HG02571 (cell line): Measurements from ENCODE around the gene CXCR6.
"Not testable (repeated sequence)": the region's sequence is repeated elsewhere in the genome, so short reads cannot be mapped to it uniquely, and the experiment has no call there.

Experiments used
- ATAC-seq: cut with Tn5 transposase; IDR thresholded peaks from one replicate; pipeline ENCODE4 v1.9.1; 2021; ENCODE audit warnings: mild to moderate bottlenecking, moderate library complexity; ENCODE audit not compliant: unreplicated experiment

CXCR6 gene

GRCh38 chr3:45986303-45986982 lies 43.2 kb downstream of the CXCR6 start:
- no peak for ATAC-seq

- no peak for ATAC-seq
These were observed 44.4 kb downstream of the CXCR6 start for GRCh38 chr3:45987368-45988291.

- no peak for ATAC-seq
These were observed 45.1 kb downstream of the CXCR6 start for GRCh38 chr3:45988362-45988761.

GRCh38 chr3:45988804-45989203 lies 45.5 kb downstream of the CXCR6 start:
- ATAC-seq = no peak

GRCh38 chr3:45990181-45990580 lies 46.9 kb downstream of the CXCR6 start:
- ATAC-seq = no peak

- no peak for ATAC-seq
These were observed 48.1 kb downstream of the CXCR6 start for GRCh38 chr3:45991341-45991740.

- no peak for ATAC-seq
These were observed 49.0 kb downstream of the CXCR6 start for GRCh38 chr3:45992133-45992729.

- no peak for ATAC-seq
These were observed 49.6 kb downstream of the CXCR6 start for GRCh38 chr3:45992821-45993221.

- no peak for ATAC-seq
These were observed 50.3 kb downstream of the CXCR6 start for GRCh38 chr3:45993421-45994027.

- ATAC-seq = peak; percentile 15
These were observed 51.4 kb downstream of the CXCR6 start for GRCh38 chr3:45994419-45995235.

GRCh38 chr3:45995236-45996192 lies 52.2 kb downstream of the CXCR6 start, which contains the start of gene FYCO1:
Gene FYCO1, minus strand, starts transcription at chr3:45995824. Its CDS starts 10,914 bp downstream, at chr3:45984910.
- ATAC-seq = peak; percentile 88

GRCh38 chr3:45997499-45997898 lies 54.2 kb downstream of the CXCR6 start:
- not testable (repeated sequence) for ATAC-seq

- no peak for ATAC-seq
These were observed 54.7 kb downstream of the CXCR6 start for GRCh38 chr3:45997942-45998341.
